NCI-H345 treated with DMSO at 0.1 percent for 48 hours (cell line): Measurements from ENCODE around the gene CBL.
"Not testable (repeated sequence)": the region's sequence is repeated elsewhere in the genome, so short reads cannot be mapped to it uniquely, and the experiment has no call there.

Experiments used
- DNase-seq: peaks from one replicate; lab custom pipeline; 2025; ENCODE audit not compliant: unreplicated experiment; lab: John Stamatoyannopoulos, UW

CBL gene

DNA sequence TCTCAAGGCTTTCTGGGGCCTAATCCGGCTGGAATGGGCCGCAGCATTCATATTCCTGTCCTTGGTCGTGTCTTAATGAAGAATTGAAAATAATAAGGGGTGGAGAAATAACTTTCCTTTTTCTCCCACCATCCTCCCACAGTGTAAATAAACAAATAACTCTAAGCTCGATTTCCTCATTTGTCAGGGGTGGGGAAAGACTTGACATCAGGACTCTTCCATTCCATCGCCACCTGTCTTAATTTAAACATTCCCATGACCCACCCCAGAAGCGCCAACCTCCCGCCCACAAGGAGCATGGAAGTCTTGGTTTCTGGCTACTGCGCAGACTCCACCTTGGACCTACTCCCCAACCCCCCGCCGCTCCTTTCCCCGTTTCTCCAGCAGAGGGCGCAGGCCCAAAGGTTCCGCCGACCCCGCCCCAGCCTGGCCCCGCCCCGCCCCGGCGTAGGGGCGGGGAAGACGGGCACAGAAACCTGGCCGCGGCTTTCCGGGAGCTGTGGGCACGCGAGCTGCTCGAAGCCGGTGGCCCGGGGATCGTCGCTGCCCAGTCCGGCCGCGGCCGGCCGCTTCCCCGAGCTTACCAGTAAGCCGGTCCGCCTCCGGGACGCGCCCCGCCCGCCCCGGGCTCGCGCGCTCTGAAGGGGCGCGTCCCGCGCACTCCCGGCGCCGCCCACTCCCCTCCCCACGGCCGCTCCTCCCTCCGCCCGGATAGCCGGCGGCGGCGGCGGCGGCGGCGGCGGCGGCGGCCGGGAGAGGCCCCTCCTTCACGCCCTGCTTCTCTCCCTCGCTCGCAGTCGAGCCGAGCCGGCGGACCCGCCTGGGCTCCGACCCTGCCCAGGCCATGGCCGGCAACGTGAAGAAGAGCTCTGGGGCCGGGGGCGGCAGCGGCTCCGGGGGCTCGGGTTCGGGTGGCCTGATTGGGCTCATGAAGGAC is at the start of gene CBL:
TSS of gene CBL (plus strand) at position 766 of the 937 bp plus-strand sequence. CDS start at position 845, 79 bp downstream.
- DNase-seq: peak; percentile 87

DNA sequence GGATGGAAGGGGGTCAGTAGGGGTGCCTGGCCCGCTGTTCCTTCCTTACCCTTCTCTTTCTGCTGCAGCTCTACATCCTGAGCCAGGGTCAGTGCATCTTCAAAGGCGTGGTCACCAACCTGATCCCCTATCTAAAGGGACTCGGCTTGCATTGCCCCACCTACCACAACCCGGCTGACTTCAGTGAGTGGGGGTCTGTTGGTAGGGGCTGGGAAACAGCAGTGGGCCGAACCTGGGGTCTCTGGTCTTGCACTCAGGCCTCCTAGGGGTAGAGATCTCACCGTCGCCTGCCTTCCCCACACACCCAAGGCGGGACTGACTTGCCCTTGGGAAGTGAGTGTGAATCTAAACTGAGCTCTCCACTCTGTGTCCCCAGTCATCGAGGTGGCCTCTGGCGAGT is 49.6 kb upstream of the CBL start:
- no peak for DNase-seq

DNA sequence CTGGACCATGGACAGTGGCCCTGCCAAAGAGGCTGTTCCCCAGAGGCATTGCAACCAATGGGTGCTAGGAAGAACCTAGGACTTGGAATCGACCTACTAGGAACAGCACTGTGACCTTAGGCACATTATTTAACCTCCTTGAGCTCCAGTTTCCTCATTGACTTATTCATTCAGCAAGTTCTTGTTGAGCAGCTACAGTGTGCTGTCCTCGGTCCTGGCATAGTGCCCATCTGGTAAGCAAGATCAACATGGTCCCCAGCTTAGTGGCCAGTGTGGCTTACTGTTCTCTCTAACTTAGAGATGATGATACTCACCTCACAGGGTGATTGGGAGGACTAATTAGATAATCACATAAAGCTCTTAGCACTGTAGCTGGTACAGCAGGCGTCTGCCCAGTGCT is 49.1 kb upstream of the CBL start:
- DNase-seq: no peak

DNA sequence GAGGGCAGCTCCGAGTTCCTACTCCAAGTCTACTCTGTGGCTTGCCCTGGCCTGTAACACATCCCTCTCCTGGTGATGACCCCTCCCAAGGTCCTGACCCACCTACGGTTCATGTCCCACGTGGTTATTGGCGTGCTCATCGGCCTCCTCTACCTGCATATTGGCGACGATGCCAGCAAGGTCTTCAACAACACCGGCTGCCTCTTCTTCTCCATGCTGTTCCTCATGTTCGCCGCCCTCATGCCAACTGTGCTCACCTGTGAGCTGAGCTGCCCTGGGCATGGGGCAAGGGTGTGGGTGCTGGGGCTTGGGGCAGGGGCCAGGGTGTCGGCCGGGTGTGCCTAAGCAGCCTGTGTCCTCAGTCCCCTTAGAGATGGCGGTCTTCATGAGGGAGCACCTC is 47.7 kb upstream of the CBL start:
- no peak for DNase-seq

DNA sequence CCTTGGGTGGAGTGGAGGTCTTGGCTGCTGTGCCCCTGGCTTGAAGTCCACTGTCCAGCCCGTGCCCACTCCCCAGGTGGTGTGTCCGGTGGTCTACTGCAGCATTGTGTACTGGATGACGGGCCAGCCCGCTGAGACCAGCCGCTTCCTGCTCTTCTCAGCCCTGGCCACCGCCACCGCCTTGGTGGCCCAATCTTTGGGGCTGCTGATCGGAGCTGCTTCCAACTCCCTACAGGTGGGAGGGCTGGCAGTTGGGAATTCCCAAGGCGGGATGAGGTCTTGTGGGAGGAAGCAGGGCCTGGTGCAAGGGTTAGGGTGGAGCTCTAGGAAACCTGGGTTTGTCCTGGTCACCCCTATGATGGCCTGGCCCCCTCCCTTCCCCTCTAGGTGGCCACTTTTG is 46.0 kb upstream of the CBL start:
- no peak for DNase-seq

DNA sequence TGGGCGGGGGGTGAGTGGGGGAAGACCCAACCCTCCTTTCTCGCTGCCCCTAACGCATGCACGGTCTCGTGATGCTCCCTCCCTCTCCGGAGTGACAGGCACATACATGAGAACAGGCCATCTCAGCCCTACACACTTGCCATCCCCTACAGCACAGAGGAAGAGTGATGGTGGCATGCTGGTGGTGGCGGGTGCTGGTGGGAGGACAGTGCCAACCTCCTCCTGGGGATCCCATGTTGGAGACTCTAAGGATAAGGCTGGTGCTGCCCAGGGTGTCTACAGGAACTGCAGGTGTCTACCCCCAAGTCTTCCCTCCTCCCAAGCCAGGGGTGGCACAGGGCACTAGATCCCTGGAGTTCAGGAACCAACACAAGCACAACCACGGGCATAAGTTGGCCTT is 44.3 kb upstream of the CBL start:
- DNase-seq: no peak

DNA sequence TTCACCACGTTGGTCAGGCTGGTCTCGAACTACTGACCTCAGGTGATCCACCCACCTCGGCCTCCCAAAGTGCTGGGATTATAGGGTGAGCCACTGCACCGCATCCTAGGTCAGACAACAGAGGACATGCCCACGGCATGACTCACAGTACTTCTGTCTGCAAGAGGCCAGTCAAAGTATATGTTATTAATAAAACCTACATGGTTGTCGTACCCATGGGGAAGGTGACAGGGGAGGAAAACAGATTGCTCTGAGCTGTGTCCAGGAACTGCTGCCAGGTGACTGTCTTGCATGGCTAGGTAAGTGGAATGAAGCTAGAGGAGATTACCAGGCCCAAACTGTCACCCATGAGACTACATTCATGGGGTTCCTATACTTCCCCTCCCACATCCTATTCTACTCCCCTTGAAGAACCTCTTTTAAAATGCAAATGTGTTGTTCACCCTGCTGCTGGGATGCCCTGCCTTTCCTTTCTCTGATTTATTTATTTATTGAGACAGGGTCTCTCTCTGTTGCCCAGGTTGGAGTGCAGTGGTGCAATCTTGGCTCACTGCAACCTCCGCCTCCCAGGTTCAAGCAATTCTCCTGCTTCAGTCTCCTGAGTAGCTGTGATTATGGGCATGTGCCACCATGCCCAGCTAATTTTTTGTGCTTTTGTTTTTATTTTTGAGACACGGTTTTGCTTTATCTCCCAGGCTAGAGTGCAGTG is 39.6 kb upstream of the CBL start:
- DNase-seq: no peak

DNA sequence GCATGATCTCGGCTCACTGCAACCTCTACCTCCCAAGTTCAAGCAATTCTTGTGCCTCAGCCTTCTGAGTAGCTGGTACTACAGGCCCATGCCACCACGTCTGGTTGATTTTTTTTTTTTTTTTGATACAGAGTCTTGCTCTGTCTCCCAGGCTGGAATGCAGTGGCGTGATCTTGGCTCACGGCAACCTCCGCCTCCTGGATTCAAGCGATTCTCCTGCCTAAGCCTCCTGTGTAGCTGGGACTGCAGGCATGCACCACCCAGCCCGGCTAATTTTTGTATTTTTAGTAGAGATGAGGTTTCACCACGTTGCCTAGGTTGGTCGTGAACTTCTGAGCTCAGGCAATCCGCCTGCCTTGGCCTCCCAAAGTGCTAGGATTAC is 39.1 kb upstream of the CBL start:
- not testable (repeated sequence) for DNase-seq

DNA sequence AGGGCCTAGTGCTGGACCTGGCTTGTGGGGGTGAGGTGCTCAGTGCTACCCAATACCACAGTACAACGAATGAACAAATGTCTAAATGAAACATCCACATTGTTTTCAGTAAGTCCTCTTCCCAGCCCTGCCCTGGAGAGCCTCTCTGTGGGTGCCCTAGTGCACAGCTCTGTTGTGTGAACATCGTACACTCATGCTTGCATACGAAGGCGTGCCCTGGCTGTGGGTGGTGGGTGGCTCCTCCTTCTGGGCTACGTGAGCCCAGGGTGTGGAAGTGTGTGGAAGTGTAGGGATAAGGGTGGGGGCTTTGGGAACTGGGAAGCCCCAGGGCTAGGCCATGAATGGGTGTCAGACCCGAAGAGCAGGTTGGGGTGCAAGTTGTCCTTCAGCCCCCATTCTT is 38.2 kb upstream of the CBL start:
- no peak for DNase-seq

DNA sequence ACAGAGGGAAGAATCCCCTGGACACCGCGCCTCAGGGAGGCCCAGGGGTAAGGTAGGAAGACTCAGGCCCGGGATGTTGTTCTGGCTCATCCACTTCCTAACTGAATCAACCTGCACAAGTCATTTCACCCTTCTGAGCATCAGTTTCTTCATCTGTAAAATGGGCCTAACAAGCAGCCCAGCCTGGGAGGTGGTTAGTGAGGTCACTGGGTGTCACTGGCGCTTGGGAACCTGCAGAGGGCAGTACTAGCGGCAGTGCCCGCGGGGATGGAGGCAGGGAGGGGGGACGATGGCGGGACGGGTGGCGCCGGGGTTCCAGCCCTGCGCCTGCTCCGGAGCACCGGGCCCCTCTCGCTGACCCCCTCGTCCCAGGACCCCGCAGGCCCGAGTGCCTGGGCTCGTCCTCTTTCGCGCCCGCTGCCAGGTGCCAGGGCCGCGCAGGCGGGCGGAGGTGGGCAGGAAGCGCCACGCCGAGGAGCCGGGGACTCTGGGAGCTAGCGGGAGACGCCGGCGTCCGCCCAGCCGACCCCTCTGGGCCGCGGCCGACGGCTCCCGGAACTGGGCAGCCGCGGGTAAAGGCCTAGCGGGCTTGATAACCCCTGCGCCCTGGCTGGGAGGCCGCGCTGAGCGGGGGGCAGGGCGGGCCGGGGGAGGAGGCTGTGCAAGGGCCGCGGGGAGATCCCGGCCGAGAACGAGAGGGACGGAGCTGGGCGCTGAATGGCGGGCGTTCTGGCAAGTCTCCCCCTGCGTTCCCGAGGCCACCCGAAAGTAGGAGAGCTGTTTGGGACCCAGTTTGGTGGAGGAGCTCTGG is 37.5 kb upstream of the CBL start, which contains the start of gene NLRX1:
TSS of gene NLRX1 (plus strand) at position 255 of the 811 bp plus-strand sequence. CDS start 2,679 bp downstream, outside the sequence.
- peak; percentile 28 for DNase-seq

DNA sequence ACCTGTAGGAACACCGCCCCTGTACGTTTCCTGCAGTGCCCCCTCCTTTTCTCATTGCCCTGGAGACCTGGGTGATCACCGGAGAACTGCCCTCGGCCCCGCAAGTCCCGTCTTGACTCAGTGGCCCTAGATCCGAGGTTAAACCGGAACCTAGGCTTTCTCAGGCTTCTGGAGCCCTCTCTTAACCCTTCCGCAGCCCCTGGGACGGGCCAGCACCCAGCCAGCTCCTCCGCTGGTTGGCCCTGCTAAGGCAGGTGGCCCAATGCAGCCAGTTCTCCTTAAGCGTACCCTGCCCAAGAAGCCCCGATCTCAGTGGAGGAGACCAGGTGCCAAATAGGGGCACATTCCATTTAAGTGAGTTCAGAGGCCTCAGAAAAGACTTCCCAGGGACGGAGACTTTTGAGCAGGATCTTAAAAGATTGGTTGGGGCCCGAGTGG is 36.8 kb upstream of the CBL start:
- no peak for DNase-seq

DNA sequence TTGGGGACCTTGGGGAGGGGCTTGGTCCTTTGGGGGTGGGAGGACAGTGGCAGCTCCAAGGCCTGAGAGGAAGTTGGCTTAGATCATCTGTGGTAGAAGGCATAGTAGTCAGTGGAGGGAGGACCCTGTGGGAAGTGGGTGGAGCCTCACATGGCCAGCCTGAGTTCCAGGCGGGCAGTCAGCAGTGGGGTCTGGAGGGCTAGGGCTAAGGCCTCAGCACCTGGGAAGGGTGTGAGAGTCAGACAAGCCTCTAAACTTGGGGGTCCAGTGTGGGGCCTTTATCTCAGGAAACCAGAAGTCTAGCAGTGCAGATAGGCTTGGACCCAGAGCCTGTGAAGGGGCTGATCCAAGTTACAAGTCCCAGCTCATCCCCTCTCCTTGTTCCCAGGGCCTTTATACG is 33.6 kb upstream of the CBL start:
- DNase-seq: no peak

DNA sequence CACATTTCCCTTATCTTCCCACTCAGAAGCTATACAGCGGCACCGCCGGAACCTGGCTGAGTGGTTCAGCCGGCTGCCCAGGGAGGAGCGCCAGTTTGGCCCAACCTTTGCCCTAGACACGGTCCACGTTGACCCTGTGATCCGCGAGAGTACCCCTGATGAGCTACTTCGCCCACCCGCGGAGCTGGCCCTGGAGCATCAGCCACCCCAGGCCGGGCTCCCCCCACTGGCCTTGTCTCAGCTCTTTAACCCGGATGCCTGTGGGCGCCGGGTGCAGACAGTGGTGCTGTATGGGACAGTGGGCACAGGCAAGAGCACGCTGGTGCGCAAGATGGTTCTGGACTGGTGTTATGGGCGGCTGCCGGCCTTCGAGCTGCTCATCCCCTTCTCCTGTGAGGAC is 32.7 kb upstream of the CBL start:
- DNase-seq: no peak

DNA sequence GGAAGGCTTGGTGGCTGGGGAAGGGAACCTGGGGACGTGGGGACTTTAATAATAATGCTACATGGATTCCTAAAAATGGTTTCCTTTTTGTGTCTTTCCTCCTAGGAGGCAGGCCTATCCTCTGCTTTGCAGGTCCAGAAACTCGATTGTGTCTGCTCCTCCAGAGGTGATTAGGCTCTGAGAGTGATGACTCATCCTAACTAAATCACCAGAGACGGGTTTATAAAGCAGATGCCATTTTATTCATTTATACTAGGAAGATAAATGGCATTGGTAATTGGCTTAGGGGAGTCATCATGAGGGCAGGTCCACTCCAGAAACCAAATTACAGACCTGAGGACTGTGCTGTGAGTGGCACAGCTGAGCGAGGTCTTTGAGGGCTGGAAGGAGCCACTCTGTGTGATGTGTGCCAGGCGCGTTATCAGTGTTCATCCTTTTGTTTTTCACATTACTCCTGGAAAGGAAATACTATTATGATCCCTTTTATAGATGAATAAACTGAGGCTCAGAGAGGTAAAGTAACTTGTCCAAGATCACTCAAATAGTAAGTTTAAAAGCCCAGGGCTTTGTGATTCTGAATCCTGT is 30.6 kb upstream of the CBL start:
- no peak for DNase-seq

DNA sequence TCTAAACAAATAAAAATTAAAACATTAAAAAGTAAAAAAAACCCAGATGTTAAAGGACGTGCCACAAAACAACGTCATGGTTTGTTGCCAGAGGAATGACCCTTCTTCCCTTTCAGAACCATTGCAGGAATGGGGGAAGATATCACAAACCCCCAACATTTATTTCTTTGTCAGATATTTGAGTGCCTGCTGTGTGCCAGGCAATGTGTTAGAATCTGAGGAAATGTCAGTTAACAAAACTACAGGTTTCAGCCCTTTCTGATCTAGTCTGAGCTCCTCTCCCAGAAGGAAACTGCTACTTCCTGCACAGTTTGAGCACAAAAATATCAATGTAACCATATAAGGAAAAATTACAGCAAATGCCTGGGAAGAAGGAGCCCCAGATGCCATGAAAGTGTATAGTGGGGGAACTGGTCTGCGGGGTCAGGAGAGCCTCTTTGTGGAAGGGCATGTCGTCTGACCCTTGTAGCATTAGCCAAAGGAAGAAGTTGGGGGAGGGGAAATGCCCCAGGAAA is 27.9 kb upstream of the CBL start:
- no peak for DNase-seq

DNA sequence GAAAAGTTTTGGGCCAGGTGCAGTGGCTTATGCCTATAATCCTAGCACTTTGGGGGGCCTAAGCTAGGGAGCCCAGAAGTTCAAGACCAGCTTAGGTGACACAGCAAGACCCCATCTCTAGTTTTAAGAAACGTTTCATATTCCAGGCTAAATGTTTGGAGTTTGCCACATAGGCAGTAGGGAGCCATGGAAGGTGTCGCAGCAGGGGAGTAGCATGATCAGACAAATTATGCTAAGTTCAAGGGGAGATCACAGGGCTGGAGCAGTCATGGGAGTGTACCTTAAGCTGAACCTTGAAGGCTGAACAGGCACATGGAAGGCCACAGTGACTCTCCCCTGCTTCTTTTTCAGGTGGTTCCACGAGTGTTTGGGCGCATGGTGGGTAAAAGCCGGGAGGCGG is 26.8 kb upstream of the CBL start:
- no peak for DNase-seq

DNA sequence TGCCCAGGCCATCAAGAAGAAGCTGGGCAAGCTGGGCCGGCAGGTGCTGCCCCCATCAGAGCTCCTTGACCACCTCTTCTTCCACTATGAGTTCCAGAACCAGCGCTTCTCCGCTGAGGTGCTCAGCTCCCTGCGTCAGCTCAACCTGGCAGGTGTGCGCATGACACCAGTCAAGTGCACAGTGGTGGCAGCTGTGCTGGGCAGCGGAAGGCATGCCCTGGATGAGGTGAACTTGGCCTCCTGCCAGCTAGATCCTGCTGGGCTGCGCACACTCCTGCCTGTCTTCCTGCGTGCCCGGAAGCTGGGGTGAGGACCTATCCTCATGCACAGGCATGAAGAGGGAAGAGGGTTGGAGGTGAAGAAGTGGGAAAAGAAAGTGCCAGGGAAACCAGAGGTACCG is 26.2 kb upstream of the CBL start:
- DNase-seq: peak; percentile 67

DNA sequence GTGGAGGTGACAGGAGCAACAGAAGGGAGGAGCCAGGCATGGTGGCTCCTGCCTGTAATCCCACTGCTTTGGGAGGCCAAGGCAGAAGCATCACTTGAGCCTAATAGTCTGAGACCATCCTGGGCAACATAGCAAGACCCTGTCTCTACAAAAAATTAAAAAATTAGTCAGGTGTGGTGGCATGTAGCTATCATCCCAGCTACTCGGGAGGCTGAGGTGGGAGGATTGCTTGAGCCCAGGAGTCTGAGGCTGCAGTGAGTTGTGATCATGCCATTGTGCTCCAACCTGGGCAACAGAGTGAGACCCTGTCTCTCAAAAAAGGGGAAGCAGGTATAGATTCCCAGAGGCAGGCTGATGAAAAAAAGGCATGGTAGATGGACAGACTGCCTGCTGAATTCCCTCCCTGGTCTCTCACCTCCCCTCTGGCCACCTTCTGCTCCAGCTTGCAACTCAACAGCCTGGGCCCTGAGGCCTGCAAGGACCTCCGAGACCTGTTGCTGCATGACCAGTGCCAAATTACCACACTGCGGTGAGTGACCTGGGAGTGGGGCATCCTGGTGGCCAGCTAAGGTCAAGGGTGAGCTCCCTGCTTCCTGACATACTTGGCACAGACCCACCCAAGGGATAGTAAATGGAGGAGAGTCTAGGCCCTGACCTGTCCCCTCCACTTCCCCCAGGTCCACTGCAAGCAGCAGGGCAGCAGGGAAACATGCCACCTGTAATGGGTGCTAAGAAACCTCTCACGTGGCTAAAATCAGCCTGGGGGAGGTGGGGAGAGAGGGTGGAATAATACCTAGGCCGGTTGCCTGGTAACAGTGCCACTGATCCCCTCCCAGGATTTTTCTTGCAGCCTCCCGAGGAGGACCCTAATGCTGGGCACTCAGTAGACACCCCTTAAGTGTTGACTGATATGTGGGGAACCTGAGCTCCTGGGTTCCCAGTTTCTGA is 25.1 kb upstream of the CBL start:
- DNase-seq: no peak

DNA sequence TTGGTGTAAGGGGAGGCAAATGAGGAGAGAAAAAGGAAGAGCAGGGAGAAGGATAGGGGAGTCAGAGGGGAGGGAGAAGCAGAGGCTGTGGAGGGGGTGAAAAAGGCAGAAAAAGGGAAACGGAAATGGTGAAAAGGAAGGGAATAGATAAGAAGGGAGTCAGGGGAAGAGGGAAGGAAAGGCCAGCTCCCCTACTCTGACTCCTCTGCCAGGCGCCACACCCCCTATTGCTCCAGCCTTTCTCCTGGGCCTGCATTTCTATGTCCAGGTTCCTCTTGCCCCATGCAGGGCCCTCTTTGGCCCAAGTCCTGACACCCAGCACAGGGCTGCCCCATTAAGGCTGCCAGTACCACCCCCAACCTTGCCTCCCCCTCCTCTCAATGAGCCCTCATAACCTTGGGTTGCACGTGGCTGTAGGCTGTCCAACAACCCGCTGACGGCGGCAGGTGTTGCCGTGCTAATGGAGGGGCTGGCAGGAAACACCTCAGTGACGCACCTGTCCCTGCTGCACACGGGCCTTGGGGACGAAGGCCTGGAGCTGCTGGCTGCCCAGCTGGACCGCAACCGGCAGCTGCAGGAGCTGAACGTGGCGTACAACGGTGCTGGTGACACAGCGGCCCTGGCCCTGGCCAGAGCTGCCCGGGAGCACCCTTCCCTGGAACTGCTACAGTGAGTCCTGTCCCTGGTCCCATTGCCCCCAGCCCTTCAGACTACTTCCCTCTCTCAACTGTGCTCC is 24.3 kb upstream of the CBL start:
- DNase-seq: no peak
